Pons (tissue), 1 donor: ENCODE measurements around the gene SRL.
A peak's percentile ranks its signal among the peaks of the same experiment; 100 is the strongest.

ENCODE experiments used
- DNase-seq: peaks from one replicate; pipeline ENCODE4 v3.0.0-alpha.2; 2016; ENCODE audit warnings: low spot score

The SRL gene

DNA sequence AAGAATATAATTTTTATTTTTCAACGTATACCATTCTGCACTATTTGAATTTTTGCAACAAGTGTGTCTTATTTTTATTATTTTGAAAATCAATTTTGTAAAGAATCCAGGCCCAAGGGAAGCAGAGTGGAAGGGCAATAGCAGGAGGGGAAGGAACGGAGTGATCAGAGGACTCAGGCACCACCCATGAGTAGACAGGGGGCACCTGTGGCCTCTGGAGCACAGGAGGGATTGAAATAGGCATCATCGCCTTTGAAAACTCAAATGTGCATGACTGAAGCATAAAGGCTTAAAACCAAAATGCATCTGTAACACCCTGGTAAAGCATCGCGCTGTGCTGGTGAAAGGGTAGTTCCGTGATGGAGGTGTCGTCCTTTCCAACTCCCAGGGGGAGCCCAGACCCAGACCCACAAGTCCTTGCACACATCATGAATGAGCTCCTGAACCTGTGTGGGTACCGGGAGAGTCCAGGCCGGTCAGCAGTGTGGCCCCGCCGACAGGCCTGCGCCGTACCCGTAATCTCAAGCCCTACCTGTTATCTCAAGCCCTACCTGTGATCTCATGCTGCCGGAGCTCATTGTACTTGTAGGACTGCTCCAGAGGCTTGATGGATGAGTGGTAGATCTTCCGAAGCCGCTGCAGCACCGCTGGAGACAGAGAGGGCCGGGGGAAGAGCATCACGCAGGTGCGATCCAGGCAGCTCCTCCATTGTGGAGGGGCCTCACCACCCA is 39.1 kb downstream of the SRL start:
- no peak for DNase-seq

DNA sequence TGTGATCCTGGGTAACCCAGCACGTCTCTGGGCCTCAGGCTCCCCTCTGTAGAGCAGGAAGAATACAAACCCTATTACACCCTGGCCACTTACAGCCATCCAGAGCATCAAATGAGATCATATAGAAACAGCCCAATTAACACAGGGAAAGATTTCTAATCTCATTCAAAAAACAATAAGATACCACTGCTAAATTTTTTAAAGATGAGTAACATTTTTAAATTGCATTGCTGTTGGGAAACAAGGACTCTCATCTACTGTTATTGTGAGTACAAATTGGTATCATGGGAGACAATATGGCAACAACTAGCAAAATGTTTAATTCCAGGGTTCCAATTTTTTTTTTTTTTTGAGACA is 41.1 kb downstream of the SRL start:
- no peak for DNase-seq

- DNase-seq = no peak
Observed at GRCh38 chr16:4200000-4200780, 41.7 kb downstream of the SRL start.

DNA sequence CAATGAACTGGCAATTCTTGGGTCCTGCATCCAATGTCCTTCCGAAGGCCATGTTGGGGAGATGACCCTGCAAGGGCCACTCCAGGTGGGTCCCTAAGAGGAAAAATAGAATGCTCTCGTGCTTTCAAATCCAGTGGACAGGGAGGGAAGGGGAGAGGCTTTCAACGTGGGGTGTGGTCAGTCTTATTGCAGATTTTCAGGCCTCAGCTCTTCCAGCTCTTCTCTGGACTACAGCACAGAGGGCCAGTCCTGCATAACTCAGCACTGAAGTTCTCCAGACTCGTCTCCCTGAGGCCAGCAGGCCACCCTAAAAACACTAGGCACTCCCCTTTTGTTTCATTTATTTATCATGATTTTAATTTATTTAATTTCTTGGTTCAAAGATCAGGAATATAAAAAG is 43.1 kb downstream of the SRL start:
- DNase-seq = no peak

DNA sequence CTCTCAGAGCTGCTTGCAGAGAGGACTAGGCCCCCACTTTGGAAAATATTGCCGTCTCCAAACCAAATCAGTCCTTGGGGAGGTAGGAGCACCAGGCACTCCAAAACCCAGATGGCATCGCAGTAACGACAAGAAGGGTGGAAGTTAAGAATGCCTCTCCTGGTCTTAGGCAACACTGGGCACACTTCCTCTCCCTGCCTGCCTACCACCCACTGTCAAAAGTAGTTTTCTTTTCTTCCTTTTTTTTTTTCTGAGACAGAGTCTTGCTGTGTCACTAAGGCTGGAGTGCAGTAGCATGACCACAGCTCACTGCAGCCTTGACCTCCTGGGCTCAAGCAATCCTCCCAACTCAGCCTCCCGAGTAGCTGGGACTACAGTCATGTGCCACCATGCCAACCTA is 47.2 kb downstream of the SRL start:
- peak; percentile 58 for DNase-seq

GRCh38 chr16:4193920-4194319 is 48.0 kb downstream of the SRL start:
- DNase-seq = no peak

DNA sequence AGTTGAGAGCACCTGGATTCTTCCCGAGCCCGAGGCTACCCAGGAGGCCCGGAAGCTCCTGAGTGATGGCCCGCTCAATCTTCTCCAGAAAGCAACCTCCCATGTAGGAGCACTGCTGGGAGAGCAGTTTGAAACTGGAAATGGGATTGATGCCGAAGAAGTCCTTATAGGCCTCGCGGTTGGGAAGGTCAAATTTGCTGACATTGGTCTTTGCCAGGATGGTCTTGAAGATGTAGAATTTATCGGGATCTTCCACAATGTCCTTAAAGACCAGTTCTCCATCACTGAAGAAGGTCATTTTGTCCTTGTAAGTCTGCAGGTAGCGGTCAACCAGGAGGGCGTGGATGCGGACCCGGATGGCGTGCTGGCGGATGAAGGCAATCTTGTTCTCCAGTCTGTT is 49.7 kb downstream of the SRL start:
- no peak for DNase-seq

DNA sequence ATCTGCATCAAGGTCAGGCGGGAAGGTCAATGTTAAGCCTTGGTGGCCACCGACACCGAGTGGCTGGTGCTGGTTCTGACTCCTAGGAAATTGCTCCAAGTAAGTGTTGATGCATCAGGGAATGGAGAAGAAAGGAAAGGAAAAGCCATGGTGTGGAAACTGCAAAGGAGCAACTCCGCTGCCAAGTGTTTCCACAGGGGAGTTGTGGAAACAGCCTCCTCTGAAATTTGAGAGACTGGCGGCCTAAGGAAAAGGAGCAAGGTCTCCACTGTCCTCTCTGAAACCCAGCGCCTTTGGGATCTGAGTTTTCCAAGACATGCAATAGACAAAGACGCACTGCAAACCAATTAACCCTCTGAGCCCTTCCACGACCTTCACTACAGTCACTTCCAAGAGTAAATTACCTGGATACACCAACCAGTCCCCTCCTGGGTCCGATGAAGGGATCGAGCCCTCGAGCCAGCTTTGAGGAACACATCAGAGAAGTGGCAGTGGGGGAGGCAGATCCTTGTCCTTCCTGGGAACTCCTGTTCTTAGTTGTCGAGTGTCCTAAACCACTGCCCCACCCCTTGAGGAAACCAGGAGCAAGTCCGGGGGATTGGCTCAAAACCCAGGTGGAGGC is 51.1 kb downstream of the SRL start:
- no peak for DNase-seq

DNA sequence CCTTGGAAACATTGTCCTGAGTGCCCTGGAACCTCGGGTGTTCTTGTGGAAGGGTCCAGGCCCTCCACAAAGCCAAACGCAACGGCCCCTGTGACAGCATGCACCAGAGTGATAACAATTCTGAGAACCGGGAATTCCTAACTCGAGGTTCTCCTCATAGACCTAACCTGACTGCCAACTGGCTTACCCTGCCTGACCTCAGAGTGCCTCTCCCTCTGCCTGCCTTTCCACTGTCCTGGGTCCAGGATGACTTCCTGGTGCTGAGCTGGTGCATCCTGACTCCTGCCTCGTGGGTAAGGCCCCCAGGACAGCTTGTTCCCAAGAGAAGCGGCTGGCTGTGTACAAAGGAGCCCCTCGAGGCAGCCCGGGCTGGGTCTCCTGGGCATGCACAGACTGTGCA is 51.8 kb downstream of the SRL start:
- DNase-seq = no peak

DNA sequence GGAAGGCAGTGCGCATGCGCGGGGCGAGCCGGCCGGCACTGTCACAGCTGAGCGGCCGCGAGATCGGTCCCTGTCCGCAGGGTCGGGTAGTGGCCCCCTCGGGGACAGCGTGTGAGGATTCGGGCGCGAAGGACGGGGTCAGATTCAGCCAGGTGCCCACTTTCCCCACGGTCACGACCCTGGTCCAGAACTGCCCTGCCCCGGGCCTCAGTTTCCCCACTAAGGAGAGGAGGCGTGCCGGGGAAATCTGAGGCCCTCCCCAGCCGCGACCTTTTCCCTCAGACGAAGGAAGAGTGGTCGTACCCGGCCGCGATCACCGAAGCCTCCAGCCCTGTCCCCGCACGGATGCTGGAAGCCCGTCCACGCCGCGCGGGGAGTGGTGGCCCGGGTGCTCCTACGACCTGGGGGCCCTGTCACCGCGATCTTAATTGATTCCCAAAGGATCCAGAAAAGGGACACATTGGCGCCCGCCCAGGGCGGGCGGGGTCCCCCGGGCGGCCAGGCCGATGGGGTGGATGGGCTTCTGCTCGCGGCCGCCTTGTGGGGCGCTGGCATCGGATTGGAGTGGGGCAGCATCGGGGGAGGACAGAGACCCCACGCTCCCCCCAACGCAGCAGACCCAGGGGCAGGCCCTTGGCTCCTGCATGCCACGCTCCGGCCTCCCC is 57.7 kb downstream of the SRL start:
- no peak for DNase-seq

DNA sequence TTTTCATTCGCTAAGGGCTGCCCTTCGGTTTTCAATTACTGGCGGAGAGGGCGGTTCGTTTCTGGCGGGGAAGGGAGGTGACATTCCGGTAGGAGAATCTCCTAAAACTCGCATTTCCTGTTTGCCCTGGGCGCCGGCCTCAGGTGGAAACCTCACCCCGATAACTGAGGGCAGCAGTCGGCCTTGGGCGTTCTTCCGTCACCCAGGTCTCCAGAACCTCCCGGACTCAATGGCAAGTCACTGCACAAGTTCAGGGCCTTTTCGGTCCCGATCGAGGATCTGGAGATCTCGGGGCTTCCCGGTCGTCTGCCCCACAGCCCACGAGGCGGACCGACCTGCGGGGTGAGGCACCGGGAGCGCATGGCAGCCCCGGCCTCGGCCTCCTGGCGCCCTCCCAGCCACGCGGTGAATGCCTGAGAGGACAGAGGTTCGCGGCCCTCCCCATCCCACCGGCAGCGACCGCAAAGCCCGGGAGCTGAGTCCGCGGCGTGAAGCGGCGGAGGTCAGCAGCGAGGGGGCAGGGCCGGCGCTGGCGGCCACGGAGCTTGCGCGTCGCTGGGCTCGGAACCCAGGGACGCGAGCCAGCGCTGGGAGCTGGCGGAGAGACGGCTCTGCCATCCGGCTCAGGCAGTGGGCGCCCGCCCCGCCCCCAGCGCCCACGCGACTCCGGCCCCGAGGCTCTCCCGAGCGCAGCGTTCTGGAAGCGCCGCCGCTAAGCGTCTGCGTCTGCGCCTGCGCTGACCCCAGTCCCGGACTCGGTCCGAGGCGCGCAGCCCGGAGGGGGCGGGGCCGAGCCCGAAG is 58.4 kb downstream of the SRL start:
- peak; percentile 89 for DNase-seq

- no peak for DNase-seq
Observed at GRCh38 chr16:4182581-4183236, 59.2 kb downstream of the SRL start.

- DNase-seq = no peak
Observed at GRCh38 chr16:4180511-4180910, 61.4 kb downstream of the SRL start.

DNA sequence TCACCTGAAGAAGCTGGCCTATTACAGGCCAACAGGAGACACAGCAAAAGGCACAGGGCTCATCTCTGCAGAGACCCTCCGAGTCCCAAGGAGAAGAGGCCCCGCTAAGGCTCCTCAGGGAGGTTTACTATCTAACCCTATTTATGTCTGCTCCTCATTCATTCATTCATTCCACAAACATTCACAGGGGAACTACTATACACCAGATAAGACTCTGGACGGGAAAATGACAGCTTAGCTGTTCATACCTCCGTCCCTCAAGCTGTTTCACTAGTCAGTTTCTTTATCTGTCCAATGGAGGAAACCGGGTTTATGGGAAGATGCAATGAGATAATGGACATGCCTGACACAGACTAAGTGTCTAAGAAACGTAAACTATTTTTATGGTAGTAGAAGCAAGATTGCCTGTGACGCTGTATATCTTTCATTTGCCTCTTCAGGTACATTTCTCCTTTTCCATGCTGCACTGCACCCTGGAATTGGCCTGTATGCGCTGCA is 62.1 kb downstream of the SRL start:
- no peak for DNase-seq

- DNase-seq = no peak
Observed at GRCh38 chr16:4179020-4179419, 62.9 kb downstream of the SRL start.

- DNase-seq = no peak
Observed at GRCh38 chr16:4178468-4179010, 63.3 kb downstream of the SRL start.

DNA sequence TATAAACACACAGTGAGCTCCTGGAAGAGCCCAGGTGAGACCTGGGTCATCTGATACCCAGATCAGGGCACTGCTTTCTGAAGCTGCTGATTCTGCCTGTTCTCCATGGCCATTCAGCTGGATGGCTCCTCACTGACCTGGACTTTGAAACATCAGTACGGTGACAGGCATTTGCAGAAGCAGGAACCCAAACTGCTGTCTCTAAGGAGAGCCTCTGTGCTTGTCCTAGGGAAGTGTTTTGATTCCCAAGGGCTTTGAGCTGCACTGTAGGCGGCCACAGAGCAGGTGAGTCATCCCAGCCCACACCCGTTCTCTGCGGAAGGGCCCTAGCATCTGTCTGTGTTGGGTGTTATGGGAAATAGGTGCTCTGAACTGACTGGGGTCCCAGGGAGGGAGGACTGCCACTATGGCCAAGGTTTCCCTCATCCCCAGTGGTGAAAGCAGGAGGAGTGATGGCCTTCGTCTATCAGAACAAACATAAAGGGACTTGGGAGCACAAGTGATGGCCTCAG is 64.9 kb downstream of the SRL start:
- no peak for DNase-seq

- no peak for DNase-seq
Observed at GRCh38 chr16:4175849-4176248, 66.0 kb downstream of the SRL start.

DNA sequence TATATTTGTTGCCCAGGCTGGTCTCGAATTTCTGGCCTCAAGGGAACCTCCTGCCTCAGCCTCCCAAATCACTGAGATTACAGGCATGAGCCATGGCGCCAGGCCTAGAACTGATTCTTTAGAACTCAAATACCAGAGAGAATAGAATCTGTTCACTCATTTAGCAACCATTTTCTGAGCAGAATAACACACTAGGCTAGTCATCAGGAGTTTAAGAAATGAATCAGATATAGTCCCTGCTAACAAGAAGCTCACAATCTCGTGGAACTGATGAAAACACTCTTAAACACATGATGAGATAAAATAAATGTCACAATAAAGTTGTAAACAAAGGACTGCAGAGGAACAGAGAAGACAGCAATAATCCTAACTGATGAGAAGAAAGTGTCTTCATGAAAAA is 69.8 kb downstream of the SRL start:
- no peak for DNase-seq

DNA sequence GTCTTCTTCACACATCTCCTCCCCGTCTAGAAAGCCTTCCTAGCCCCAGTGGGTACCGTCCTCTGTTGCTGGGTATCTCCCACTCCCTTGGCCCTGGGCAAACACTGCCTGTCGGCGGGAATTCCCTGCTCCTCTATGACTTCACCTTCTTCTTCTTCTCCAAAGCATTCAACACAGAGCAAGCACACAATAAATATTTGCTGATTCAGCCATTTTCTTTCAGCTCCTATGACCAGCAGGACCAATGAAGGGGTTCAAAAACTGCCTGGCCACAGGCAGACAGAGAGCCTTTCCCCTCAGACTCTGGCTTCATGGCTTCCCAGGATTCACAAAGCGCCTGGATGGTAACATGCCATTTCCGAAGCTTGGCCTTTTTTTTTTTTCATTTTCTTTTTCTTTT is 72.5 kb downstream of the SRL start:
- no peak for DNase-seq

- DNase-seq = no peak
Observed at GRCh38 chr16:4166821-4167220, 75.1 kb downstream of the SRL start.
